Stimulated activated CD8-positive, alpha-beta memory T cell treated with anti-CD3 and anti-CD28 coated beads, Interleukin-2, amount 100 ng/mL, for 1 hour (primary cell): Measurements from ENCODE around the gene CCDC28B.
A peak's percentile ranks its signal among the peaks of the same experiment; 100 is the strongest.

ENCODE experiments used
- DNase-seq, 2 donors: peaks; one replicate each; pipeline ENCODE4 v3.0.0-alpha.2; 2020; ENCODE audit warnings: low read depth in 2 of 2

CCDC28B gene

DNA sequence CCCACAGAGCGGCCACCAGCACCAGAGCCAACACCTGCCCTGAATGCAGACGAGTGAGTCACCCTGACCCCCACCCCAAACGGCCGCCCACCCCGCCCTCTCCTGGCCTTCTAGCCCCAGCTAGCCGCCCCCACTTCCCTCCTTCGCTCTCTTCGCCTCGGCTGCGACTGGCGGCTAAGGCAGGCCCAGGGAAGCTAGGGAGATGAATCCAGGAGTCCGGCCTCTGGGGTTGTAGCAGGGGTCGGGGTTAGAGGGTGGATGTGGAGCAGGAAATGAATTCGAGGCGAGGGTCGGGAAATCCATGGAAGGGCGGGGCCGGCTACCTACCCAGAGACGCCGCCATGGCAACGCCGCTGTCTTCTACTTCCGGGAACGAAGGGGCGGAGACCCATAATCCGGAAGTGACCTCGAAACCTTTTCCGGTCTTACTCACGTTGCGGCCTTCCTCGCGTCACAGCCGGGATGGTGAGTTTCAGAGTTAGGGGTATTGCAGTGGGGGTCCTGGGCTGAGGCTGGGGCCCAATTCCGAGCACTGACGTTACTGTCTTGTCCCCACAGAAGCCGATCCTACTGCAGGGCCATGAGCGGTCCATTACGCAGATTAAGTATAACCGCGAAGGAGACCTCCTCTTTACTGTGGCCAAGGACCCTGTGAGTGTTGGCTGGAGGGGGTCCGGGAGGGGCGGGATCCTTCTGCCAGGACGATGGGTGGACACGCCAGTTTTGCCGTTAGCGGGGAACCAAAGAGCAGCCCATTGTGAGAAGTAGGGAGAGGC is 21.8 kb downstream of the CCDC28B start, which contains the start of the genes EIF3I and TMEM234:
Gene EIF3I, plus strand, starts transcription at position 428 of the 776 bp plus-strand sequence. Its CDS starts 35 bp downstream, at position 463.
Gene TMEM234, minus strand, starts transcription at position 374 of the 776 bp plus-strand sequence. Its CDS starts 31 bp downstream, at position 343.
- DNase-seq = peak; percentile 82 to 86

DNA sequence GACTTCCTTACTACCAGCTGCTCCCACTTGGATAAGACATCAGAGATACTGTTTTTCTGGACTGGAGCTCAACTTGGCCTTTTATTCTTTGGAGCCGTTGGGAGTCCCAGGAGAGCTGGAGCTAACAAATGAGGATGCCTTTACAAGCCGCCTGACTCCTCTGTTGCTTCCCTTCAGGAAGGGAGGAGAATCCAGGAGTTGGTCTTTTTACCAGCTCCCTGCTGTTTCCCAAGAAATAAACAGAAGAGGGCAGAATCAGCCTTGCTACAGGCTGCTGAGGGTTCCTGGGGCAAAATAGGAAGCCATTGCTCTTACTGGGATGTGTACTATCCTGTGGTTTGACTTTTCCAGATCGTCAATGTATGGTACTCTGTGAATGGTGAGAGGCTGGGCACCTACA is 23.3 kb downstream of the CCDC28B start:
- no peak for DNase-seq

DNA sequence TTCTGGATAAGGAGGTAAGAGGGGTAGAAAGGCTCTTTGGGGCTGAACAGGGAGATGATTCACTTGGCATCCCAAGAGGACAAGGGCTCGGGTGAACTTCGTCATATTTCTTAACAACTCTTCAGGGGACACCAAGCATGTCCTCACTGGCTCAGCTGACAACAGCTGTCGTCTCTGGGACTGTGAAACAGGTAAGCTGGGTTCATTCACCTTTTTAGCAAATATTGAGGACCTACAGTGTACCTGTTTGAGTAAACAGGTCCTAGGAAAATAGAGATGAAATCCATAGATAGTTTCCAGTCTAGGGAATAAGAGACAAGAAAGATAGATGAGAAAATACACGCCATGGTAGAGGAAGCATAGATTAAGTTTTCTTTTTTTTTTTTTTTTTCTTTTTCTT is 23.9 kb downstream of the CCDC28B start:
- no peak for DNase-seq

DNA sequence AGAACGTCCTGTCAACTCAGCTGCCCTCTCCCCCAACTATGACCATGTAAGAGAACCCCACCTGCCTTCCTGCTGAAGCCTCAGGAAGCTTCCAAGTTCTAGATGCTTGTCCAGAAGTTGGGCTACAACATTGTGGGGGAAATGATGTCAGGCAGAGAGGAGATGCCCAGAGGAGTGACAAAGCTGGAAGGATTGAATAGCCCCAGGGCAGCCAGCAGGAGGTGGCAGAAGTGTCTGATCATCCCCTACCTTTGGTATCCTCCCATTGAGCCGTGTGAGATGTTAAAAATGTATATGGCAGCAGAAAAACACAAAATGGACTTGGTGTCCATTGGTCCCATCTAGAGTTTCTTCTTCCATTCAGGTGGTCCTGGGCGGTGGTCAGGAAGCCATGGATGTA is 28.4 kb downstream of the CCDC28B start:
- no peak for DNase-seq

DNA sequence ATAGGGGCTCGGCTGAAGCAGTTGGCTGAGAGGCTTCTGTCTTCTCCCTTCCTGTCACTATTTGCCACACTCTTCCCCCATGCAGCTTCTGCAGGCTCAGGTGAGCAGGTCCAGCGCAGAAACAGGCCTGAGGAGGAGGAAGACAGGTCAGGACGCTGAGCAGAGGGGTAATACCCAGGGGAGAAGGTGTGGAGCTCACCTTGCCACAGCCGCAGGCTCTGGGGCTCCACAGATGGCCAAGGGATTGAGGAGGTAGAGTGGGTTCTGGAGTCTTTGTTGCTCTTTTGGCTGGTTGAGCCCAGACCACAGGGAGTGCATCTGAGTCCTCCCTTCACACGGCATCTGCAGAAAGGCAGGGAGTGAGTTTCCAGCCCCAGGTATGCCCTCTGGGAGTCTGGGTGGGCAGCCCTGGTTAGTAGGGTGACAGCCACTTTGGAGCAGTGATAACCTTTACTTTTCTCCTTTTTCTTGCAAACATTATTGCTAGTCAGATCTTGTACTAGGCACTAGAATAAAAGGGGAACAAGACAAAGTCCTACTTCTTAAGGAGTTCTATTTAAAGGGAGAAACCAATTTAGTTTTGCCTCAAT is 31.5 kb downstream of the CCDC28B start:
- DNase-seq = no peak

DNA sequence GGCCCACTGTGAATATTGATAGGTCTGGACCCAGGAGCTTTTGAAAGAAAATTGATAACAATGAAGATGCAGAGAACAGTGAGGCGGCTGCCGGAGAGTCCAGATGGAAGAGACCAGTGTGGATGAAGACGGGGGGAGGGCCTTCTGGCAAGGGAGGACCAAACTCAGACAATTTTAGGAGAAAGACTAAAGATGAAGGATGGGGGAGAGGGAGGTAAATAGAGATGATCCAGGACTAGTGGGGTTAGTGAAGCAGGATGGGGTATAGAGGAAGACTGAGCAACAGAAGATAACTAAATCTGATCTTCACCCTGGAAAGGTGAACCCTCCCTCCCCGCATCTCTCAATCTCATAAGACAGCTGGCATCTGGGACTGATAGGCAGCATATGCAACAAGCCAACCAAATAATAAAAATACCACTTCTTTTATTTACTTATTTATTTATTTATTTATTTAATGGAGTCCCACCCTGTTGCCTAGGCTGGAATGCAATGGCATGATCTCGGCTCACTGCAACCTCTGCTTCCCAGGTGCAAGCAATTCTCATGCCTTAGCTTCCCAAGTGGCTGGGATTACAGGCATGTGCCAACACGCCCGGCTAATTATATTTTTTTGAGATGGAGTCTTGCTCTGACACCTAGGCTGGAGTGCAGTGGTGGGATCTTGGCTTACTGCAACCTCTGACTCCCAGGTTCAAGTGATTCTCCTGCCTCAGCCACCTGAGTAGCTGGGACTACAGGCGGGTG is 32.3 kb downstream of the CCDC28B start:
- no peak for DNase-seq

DNA sequence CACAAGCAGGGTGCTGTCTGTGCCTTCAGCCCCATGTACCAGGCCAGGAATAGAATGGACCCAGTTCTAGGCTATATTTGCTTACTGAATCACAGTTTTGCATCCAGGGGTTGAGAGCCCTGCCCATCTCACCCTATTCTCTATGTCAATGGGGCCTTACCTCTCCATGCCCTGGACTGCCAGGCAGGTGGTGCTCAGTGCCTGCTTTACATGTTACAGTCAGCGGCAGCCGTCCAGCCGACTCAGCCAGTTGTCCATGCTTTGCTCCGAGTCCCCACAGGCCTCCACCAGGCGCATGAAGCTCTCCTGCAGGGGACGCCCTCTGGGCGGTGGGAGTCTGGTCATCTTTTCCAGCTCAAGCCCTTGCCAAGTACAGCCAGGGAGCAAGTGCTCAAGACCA is 34.4 kb downstream of the CCDC28B start:
- no peak for DNase-seq

DNA sequence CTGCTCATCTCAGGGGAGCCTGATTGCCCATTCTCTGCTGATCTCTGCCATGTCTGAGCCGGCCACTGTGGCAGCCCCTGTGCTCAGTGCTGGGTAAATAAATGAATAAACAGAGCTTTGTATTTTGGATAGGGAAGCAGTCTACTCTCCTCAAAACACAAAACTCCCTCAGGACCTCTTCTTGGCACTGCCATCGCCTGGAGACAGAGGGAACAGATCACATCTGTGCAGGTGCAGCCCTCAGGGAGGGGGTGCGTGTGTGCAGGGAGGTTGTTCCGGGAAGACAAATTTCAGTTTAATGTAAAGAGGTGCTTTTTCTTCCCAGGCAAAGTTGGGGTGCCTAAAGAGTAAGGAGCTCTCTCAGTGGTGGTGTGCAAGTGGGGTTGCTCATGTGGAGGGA is 38.9 kb downstream of the CCDC28B start:
- DNase-seq = no peak

DNA sequence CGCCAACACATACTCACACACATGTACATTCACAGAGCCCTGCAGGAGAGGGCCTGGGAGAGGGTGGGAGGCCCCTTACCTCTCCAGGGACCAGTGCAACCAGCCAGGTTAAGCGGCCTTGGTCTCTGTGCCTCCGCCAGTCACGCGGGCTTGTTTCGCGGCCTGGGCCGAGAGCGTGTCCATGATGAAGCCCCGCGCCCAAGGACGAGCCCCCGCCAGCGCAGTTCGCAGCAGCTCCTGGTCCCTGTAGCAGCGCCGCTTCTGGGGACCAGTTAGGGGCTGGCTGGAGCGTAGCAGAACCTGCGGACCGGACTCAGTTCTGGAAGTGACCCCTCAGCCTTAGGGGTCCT is 39.4 kb downstream of the CCDC28B start:
- DNase-seq = no peak

DNA sequence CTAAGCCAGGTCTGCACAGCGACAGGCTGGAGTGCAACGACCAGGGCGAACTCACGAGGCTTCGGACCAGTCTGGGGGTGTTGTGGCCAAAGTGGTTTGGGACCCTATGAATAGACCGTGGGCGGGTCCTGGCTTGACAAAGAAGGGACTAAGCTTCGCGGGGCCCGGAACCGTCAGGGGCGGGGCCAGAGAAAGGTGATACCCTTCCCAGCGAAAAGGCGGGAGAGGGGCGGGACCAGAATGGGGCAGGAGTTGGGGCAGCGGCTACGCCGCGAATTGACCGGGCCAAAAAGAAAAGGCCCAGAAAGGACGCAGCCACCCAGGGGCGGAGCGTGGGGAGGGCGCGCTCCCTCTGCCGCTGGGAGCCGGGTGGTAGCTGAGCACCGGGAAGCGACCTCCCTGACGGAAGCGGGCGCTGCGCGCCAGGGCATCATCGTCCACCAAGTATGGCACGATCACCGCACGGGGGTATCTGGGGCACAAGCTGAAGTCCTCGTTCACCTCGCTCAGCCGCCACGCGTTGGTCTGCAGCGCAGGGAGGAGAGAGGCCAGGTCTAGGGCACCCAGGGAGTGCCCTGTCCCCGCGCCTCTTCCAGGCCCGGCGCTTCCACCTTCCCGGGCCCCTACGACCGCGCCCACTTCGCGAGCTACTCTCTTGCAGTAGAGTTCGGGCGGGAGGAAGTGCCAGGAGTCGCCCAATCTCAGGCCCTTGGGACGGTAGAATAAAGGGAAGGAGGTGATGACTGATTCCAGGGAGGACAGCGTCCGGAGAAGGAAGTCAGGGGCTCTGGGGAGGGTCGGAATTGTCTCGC is 40.0 kb downstream of the CCDC28B start:
- DNase-seq = peak in 1 of 2 donors; percentile 47

DNA sequence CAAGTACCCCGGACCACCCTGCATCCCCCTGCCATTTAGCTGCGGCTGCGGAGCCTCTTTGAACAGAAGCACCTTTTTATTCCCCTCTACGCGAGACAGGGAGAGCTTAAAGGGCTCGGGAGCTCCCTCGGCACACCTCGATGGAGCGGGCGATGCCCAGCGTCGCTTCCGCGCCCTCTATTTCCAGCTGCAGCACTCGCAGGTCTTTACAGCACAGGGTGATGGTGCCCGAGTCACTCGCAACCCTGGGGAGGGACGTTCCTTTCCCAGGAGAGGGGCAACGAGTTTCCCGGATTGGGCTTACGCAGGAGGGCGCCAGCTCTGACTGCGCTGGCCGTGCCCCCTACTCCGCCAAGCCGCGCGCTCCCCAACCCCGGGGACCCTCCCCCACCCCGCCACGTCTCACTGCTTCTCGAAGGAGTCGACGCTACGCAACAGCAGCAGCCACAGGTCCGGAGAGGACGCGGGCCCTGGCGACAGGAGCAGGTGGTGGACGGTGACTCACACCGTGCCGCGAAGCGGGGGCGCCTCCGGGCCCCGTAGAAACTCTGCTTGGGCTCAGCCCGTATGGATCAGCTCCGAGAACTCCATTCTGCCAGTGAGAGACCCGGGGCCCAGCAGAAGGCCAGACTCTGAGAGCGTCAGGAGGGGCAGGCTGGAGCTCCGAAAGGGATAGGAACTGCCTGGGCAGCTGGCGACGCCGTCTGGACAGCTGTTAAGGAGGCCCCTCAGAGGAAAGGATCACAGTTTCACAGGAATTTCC is 40.8 kb downstream of the CCDC28B start:
- DNase-seq = peak in 1 of 2 donors; percentile 26

DNA sequence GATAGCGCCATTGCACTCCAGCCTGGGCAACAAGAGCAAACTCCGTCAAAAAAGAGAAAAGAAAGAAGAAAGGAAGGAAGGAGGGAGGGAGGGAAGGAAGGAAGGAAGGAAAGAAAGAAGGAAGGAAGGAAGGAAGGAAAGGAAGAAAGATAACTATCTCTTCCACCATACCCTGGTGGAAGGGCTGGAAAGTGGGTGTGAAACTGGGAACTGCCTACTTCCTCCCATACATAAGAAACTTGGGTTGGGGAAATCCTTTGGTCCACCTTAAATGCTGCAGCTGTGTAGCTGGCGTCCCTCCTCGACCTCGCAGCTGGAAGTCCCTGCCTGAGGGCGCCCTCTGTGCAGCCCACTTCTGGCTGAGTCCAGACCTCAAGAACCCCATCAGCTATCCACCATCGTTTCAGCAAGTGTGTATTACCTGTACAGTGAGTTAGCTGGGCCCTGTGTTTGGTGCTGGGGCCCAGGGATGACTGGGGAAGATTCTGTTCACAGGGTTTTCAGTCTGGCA is 42.0 kb downstream of the CCDC28B start:
- DNase-seq = no peak

DNA sequence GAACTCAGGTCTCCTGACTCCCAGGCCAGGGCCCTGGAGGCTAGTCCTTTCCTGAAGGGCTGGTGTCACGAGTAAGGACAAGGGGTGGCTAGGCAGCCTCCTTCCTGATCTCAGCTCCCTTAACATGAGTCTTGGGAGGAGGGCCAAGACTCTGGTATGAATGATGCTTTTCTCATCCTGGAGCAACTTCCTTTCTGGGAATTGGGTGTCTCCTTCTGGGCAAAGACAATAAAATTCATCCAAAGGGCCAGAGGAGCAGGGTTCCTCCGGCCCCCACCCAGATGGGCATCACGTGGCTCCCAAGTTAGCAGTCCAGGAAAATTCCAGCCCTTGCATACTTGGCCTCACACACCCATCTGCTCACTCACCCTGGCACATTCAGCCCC is 46.5 kb downstream of the CCDC28B start, which contains the start of gene FAM167B:
Gene FAM167B, plus strand, starts transcription at position 335 of the 386 bp plus-strand sequence. CDS start 200 bp downstream, outside the sequence.
- no peak for DNase-seq

DNA sequence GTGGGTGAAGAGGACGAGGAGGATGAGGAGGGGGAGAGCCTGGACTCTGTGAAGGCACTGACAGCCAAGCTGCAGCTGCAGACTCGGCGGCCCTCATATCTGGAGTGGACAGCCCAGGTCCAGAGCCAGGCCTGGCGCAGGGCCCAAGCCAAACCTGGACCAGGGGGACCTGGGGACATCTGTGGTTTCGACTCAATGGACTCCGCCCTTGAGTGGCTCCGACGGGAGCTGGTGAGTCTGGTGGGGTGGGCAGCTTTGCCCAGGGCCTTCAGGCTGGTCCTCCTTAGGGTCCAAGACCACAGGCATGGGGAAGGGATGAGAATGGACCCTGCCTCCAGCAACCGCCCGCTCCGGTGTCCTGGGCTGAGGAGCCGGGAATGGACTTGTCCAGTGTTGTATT is 47.1 kb downstream of the CCDC28B start:
- no peak for DNase-seq

DNA sequence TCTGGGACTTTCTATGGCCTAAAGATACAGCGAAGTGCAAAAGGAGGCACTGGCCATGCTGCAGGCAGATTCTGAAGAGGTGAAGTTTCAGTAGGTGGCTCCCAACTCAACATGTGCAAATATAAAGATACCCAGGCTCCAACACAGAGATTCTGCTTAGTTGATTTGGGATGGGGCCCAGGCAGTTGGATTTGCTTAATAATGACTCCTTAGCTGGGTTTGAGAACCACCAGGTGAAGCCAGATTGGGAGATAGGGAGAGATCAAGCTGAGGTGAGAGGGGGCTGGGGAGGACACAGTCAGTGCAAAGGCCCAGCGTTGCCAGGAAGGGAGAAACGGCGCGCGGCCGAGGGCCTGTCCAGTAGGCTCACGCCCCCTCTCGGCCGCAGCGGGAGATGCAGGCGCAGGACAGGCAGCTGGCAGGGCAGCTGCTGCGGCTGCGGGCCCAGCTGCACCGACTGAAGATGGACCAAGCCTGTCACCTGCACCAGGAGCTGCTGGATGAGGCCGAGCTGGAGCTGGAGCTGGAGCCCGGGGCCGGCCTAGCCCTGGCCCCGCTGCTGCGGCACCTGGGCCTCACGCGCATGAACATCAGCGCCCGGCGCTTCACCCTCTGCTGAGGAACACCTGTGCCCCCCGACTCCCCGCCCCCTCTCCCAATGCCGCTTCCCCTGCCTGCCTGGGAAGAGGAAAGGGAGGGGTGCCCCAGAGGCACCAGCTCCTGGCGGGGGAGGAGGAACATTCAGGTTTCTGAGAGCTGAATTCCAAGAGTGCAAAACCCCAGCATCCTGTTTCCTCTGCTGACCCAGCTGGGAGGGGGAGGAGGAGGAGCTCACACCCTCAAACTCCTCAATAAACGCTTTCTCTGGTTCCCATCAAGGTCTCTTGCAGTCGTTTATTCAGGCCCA is 47.8 kb downstream of the CCDC28B start:
- DNase-seq = peak in 1 of 2 donors; percentile 56

DNA sequence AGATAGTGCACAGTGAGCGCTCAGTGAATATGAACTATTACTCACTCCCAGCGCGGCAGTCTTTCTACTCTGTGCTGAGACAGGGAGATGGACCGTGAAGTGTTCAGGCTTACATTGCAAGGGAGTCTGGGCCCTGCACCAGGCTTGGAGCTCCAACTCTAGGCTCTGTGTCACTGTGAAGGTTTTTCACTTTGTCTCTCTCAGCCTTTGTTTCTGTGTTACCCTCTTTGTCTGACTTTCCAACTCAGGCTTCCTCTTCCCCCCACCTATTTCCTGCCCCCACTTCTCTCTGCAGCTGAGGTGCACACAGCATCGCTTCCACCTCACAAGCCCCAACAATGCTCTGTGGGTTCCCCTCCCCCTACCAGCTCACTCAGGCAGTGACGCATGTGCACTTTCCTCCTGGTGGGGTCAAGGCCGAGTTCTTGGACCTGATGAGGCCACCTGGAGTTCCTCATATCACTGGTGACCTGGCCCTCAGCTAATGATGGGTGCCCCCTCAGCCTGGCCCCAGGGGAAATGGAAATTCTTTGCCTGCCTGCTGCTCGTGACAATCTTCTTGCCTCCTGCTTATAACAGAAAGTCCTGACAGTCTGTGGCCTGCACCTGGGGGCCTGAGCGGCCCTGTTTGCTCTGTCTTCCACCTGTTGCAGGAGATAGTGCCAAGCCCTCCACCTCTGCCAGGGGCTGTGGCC is 49.6 kb downstream of the CCDC28B start:
- DNase-seq = peak; percentile 55 to 66

DNA sequence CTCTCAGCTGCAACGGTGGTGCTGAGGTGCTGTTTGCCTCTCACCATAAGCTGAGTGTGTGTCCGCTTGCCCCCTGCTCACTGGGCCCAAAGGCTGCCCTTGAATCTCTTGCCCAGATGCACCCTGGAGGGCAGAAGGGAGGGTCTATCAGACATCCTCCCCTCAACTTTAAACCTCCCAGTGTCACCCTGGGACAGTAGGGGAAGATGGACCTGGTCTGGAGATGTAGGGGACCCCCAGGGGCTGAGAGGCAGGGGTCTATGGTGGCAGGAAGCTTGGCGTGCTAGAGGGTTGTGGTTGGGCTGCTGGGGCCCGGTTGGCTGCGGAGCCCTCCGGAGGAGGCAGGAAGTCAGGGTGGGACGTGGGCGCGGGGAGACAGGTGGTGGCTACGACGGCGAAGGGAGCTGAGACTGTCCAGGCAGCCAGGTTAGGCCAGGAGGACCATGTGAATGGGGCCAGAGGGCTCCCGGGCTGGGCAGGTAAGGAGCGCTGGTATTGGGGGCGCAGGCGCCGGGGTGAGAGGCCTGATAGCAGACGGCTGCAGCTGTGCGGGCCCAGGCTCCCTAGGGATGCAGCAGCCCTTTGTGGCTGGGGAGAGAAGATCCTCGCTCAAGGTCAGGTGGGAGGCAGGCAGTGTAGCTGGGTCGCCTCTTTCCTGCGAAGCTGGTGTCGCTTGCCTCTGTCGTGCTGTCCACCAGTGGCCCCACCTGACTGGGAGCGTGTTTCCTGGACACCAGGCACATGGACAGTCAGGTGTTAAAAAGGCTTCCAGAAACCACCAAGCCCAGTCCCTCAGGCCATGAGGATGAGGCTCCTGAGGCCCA is 50.7 kb downstream of the CCDC28B start, which contains the start of gene LCK:
Gene LCK, plus strand, starts transcription at position 373 of the 824 bp plus-strand sequence. CDS start 23,065 bp downstream, outside the sequence.
- DNase-seq = peak in 1 of 2 donors; percentile 33
